NCI-H69 (cell line): Measurements from ENCODE around the gene GSTT4.
"Not testable (repeated sequence)": the region's sequence is repeated elsewhere in the genome, so short reads cannot be mapped to it uniquely, and the experiment has no call there.

Source experiments
- DNase-seq: peaks from one replicate; lab custom pipeline; 2025; lab: John Stamatoyannopoulos, UW

The GSTT4 gene

DNA sequence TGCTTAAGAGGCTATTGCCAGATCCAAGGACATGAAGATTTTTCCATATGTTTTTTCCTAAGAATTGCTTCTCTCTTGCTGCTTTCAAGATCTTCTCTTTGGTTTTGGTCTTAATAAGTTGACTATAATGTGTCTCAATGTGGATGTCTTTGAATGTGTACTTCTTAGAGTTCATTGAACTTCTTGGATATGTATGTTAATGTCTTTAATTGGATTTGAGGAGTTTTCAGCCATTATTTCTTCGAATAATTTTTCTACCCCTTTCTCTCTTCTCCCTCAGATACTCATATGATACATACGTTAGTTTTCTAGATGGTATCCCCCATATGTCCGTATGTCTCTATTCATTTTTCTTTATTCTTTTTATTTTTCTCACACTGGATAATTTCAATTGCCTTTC is 19.1 kb upstream of the GSTT4 start:
- DNase-seq, result no peak

DNA sequence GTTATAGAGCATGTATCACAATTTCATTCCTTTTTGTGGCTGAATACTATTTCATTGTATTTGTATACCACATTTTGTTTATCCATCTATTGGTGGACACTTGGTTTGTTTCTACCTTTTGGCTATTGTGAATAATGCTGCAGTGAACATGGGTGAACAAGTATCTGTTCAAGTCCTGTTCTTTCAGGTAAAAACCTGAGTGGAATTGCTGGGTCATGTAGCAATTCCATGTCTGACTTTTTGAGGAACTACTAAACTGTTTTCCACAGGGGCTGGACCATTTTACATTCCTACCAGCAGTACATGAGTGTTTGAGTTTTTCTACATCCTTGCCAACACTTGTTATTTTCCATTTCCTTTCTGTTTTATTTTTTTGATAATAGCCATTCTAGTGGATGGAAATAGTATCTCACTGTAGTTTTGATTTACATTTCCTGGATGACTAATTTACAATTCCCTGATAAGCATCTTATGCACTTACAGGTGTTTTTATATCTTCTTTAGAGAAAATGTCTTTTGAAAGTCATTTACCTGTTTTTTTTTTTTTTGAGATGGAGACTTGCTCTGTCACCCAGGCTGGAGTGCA is 18.0 kb upstream of the GSTT4 start:
- DNase-seq, result no peak

DNA sequence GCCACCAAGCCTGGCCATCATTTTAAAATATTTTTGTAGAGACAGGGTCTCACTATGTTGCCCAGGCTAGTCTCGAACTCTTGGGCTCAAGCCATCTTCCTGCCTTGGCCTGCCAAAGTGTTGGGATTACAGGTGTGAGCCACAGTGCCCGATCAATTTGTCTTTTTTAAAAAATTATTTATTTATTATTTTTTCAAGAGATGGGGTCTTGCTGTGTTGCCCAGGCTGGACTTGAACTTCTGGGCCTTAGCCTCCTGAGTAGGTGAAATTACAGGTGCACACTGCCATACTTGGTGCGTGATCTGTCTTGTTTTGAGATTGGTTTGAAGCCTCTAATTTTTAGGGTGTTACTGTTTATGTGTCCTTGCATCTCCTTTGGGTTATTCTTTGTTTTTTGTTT is 16.1 kb upstream of the GSTT4 start:
- DNase-seq, result no peak

DNA sequence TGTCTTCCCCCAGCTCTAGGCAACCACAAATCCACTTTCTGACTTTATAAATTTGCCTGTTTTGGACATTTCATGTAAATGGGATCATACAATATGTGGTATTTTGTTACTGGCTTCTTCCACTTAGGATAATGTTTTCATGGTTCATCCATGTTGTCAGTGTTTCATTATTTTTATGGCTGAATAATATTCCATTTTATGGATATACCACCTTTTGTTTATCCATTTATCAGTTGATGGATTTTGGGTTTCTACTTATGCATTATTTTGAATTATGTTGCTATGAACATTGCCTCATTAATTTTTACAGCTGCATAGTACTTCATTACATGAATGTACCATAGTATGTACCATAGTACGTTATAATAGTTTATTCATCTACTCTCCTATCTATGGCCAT is 10.9 kb upstream of the GSTT4 start:
- DNase-seq, result no peak

DNA sequence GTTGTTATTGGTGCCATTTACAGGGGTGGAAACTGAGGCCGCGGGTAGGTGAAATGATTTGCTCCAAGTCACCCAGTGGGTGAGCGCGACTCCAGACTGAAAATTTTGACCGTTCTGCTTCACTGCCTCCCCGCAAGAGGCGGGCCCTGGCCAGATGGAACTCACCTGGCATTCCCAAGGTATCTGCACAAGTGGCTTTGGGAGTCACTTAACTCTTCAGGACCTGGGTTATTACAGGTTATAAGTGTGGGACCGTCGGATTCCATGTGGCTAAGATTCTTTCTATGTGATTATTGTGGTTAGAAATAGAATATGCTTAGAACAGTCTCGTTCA is 6.4 kb upstream of the GSTT4 start:
- peak; percentile 85 for DNase-seq

DNA sequence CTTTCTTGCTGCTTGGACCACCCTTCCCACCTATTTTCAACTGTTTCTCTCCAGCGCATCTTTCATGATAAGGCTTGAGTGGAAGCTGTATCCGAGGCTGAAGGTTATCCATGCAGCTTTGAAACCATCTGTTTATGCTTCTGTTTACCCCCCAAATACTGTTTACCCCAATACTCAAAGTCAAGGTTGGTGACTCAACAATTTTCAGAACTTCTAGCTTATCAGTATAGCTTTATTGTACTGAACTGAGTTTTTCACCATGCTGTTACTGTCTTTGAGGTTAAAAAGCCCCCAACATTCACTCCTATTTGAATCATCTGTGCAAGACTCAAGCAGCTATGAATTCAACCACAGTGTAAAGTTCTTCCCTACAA is 4.8 kb upstream of the GSTT4 start:
- no peak for DNase-seq

DNA sequence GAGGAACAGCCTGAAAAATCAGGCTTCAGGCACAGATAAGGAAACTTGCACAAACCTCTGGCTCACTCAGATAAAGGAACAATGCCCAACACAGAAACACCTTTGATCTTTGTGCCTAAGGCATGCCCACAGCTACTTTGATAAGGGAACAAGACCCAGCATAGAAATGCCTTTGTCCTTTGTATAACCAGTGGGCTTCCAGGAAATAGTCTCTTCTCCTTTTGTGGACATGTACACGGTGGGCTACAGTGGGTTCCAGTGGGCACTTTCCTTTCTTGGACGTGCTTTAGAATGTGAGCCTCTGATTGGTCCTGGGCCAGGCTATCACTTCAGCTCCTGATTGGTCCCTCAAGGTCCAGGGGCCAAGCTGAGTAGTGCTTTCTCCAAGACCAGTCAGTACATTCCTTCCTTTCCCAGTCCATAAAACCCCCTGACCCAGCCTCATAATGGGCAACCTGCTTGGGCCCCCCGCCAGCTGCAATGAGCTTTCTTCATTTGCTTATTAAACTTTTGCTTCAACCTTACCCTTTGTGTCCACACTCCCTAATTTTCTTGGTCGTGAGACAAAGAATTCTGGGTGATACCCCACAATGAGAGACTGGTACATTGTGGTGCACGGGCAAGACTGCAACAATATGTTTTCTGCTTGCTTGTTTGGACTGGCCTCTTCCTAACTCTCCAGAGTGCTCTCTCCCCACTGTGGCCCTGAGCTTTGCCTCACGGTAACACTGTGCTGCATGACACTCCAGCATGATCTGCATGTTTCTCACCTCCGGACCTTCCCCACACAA is 4.2 kb upstream of the GSTT4 start:
- DNase-seq, result no peak

DNA sequence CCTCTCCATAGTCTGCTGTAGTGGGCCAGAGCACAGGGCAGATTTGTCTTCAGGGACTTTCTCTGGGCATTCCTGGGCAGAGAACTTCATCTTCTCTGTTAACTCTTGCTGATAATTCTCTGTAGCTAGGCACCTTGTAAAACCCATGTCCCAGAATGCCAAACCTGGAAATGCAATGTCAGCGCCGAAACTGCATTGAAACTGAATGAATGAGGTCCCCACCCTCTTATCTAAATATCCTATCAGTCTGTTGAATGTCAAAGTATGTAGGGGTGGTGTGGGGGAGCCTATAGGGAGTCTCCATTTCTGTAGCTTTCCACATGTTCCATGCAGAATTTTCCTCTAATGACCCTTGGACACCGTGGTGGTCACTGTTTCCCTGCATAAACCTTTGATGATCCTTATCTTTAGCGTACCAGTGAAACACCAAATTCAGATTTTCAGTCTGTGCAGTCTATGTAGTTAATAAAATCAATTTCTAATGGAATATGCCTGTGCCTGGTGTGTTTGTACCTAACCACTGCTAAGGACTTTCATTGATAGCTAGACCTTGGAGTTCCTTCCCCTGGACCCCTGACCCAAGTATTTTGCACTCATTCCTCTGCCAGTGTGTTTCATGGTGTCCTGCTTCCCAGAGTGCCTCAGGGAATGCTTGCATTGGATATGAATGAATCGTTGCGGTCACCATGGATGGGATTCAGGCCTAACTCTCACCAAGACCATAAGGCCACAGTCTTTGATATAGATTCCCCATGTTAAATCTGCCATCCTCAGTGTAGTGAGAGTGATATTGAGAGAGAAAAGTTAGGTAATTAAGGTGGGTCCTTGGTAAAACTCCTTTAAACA is 3.4 kb upstream of the GSTT4 start:
- no peak for DNase-seq

DNA sequence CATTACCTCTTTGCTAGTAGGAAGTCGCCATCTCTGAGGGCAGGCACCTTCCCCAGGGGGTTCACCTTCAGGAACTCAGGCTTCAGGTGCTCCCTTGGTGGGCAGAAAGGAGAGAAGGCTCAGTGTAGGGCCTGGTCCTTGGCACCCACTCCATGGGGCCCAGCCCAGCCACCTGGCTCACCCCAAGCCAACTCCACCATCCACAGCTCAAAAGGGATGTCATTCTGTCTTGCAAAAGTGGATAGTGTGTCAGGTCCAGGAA is 2.7 kb upstream of the GSTT4 start:
- peak; percentile 39 for DNase-seq

DNA sequence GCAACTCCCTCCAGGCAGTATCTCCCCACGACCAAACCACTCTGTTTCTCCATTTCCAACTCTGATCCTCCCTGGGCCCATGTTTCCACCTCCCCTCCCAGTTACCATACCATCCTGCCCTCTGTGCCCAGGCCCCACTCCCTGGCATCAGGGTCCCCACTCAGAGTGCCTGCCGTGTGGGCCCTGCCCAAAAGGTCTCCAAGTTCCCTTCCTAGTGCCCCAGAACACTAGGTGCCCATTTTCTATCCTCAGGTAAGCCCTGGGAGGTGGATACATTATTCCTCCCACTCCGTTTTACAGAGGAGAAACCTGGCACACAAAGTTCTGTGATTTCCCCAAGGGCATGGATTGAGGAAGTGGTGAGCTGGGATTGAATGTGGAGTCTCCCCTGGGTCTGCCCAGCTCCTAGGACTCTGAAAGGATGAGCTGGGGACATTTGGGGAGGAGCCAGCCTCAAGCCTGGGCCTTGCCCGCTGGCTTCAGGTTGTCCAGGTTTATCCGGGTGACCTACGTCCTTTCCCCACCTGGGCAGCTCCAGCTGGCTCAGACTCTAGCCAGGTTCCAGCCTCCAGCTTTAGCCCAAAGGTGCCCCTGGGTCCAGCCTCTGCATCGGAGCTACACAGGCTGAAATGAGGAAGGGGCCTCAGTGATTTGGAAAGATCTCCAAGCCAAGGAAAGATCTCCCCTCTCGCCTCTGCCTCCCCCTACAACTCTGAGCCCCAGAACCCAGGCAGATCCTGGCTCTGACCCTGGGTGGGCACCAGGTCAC is 2.2 kb upstream of the GSTT4 start:
- peak; percentile 22 for DNase-seq

DNA sequence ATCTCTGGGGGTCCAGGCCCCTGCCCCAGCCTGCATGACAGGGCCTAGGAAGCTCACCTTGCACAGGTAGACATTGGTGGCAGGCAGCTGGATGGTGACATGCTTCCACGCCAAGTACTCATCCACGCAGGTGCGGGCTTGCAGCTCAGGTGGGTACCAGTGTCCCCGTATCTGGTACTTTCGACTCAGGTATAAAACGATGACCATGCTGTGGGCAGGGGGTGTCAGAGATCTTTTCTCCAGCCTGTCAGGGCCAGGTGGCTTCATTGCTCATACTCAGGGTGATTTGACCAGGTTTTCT is 1.6 kb upstream of the GSTT4 start:
- DNase-seq, result no peak

DNA sequence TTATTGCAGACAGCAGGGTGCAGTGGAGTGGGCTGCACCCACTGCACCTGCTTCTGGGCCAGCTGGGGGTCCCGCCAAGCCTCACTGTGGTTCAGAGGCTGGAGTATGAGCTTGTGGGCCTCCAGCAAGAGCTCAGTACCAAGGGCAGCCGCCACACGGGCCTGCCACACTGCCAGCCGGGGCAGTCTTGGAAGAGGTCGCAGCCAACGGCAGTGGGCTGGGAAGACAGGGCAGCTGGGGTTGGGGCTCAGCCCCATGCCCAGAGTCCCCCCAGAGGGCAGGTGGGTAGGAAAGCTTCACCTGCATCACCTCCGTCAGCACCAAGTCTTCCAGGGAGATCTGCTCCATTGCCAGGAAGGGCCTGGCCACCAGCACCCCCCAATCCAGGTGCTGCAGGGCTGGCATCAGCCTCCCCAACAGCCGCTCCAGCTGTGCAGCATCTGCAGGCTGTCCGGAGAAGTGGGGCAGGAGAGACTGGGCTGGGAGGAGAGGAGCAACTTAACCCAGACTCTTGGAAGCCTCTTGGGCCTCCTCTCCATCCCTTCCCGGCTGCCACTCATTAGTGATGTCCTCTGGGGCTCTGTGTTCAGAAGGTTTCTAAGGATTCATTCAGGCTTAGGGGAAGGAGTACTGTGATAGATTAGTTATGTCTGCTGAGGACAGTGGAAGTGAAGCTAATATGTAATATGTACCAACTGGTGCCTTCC is 1.1 kb upstream of the GSTT4 start:
- no peak for DNase-seq

DNA sequence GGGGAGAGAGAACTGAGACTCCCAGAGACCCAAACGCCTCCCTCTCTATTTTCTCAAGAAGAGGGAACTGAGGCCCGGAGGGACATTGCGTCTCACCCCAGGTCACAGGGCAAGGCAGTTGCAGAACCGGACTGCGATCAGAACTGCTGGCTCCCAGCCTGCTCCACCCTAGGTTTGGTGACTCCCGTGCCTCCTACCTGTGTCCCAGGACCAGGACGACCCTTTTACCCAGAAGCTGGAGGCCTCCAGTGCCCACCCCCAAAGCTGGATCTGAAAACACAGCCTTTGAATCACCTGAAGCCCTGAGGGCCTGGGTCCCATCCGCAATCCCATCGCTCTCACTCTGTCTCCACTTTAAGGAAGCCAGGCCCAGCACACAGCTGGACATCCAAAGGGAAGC is 1.4 kb downstream of the GSTT4 start:
- no peak for DNase-seq

DNA sequence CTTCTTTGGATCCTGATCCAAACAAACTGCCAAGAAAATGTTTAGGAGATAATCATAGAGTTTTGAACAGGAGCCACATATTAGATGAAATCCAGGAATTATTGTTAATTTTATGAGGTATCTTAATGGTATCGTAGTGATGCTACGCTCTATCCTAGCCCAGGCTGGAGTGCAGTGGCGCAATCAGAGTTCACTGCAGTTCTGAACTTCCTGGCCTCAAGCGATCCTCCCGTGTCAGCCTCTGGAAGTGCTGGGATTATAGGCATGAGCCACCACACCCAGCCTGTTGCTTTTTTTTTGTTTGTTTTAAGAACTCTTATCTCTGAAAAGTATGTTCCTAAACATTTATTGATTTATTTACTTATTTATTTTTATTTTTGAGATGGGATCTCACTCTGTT is 2.4 kb downstream of the GSTT4 start:
- DNase-seq, result no peak

DNA sequence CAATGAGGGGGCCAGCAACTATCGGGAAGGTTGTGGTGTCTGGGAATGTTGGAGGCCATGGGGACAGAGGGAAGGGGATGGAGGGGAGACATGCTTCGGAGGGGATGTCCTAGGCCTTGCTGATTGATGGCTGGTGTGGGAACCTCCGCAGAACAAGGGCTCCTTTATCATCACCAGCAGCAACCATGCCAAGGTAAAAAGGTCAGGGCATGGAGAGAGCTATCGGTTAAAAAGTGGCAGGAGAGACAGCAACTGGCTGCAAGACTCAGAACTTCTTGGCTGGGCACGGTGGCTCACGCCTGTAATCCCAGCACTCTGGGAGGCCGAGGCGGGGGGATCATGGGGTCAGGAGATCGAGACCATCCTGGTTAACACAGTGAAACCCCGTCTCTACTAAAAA is 3.0 kb downstream of the GSTT4 start:
- DNase-seq, result no peak

DNA sequence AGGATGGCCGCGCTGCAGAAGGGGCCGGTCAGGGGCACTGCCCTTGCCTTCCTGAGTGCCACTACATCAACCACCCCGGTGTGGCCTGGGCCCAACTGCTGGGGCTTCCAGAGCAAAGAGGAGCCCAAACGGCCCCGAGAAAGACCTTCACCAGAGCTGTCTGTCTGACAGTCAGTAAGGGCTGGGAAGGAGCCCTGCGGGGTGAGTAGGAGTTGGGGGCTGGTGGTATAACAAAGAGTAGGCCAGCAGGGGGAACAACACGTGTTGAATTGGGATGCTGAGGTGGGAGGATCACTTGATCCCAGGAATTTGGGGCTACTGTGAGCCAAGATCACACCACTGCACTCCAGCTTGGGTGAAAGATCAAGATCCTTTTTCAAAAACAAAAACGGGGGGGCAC is 3.9 kb downstream of the GSTT4 start:
- DNase-seq, result no peak

DNA sequence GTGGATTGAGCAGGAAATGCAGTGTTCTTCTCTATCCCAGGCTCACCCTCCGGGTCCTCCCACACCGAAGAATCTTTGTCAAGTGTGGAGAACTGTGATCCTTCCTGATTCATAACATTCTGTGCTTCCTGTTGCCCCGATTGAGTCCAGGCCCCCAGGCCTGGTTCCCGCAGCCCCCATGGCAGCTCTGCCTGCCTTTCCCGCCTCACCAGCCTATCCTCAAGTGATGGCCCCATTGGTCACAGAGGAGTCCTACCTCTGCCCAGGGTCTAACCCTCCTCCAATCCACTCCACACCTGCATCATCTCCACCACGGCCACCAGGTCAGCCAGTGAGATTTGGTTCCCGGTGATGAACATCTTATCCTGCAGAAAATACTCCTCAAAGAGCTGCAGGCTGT is 5.5 kb downstream of the GSTT4 start:
- DNase-seq, result not testable (repeated sequence)

DNA sequence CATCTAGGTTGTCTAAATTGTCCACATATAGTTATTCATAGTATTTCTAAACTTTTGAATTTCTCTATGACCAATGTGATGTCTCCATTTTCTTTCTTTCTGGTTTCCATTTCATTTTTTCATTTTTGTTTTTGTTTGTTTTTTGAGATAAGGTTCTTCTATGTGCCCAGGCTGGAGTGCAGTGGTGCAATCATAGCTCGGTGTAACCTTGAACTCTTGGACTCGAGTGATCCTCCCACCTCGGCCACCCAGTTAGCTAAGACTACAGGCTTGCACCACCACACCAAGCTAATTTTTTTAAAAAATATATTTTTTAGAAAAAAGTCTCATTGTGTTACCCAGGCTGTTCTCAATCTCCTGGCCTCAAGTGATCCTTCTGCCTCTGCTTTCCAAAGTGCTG is 8.2 kb downstream of the GSTT4 start:
- DNase-seq, result no peak

DNA sequence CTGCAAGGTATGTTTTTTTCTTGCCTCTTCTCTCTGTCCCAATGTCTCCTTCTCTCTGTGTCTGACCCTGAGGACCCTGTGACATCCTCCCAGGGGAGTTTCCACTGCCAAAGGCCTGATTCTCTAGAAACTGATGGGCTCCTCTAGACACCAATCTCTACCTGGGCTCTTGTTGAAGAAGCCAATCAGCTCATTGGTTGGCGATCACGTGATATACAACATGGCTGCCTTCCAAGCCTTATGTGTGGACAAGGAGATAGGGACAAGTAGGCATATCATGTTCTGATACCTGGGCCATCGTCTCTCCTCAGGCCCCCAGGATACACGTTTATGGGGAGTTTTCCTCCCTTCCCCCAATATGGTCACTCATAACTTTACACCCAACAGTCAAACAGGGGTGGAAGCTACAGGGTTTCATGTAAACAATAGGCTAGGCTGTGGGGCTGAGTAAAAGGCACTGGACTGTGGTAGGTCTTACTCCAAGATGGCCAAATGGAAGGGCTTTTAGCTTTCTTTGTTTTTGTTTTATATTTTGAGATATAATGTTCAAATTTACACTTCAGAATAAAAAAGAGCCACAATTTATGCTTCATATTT is 11.6 kb downstream of the GSTT4 start:
- not testable (repeated sequence) for DNase-seq

DNA sequence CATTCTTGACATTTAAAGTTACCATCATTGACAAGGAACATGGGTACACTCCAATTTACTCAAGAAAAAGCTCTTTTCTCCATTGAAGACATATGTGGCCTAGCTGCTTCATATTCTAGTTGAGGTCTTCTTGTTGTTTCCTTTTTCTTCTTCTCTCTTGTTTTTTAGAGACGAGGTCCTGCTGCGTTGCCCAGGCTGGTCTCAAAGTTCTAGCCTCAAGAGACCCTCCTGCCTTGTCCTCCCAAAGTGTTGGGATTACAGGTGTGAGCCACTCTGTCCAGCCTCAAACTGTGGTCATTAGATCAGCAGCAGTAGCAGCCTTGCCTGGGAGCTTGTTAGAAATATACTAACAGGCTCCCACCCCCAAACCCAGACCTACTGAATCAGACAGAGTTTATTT is 12.2 kb downstream of the GSTT4 start:
- not testable (repeated sequence) for DNase-seq

DNA sequence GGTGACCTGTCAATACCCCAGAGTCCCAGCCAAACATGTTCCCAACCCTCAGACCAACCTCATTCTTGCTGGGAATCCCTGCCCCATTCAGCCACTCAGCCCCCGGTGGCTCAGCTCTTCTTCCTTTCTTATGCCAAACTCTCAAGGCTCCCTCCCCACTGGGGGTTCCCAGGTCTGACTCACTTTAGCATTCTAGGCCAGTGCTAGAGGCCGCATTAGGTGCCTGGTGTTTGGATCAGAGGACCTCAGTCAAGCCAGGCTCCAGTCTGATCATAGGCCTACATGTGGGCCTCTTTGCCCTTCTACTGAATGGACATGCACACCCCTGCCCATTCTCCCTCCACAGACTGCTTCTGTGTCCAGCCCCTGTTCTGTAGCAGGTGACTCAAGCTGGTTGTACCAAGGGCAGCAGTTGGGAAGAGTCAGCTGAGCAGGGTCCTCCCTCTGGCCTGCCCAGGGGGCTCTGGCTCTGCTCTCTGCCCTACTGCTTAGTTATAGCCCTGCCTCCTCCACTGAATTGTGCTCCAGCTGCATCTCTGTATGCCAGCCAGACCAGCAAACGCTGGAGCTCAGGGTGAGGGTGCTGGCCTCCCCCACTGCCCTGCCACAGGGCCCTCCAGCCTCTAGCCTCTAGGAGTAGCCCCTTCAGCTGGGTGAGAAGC is 15.5 kb downstream of the GSTT4 start:
- not testable (repeated sequence) for DNase-seq
